NCI-H1417 treated with DMSO at 0.1 percent for 48 hours (cell line): ENCODE data around the gene GRID2.

ENCODE experiments used
- DNase-seq: peaks from one replicate; lab custom pipeline; 2025; lab: John Stamatoyannopoulos, UW

The GRID2 gene

DNA sequence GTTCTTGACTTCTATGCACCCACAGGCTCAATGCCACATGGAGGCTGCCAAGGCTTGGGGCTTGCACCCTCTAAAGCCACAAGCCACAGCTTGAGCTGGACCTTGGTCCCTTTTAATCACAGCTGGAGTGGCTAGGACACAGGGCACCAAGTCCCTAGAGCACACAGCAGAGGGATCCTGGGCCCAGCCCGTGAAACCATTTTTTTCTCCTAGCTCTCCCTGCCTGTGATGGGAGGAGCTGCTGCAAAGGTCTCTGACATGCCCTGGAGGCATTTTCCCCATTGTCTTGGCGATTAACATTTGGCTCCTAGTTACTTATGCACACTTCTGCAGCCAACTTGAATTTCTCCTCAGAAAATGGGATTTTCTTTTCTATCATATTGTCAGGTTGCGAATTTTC, 410.9 kb downstream of the GRID2 start:
- DNase-seq = no peak

GRCh38 chr4:92733231-92733630, 429.5 kb downstream of the GRID2 start:
- no peak for DNase-seq

DNA sequence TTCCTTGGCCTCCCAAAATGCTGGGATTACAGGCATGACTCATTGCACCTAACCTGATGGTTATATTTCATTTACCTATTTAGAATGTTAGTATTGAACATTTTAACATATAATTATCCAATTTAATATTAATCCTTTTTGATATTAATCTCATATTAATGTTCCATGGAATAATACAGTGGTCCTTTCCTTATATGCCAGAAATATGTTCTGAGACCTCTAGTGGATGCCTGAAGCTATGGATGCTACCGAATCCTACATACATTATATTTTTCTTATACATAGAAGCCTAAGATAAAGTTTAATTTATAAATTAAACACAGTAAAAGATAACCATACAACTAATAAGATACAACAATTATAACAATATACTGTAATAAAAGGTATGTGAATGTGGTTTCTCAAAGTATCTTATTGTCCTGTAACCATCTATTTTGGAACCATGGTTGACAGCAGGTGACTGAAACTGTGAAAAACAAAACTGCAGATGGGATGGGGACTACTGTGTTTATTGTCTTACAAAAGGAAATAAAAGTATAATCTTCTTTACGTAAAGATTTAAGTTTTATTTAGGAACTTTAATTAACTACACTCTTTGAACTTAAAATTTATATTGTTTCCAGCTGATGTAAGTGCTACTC, 431.4 kb downstream of the GRID2 start:
- DNase-seq = no peak

GRCh38 chr4:92760433-92760832, 456.7 kb downstream of the GRID2 start:
- no peak for DNase-seq

- no peak for DNase-seq
Measured at GRCh38 chr4:92776080-92776479, 472.3 kb downstream of the GRID2 start.

- DNase-seq = no peak
Measured at GRCh38 chr4:92789741-92790140, 486.0 kb downstream of the GRID2 start.

GRCh38 chr4:92791871-92792440, 488.2 kb downstream of the GRID2 start:
- DNase-seq = no peak

GRCh38 chr4:92809381-92809780, 505.6 kb downstream of the GRID2 start:
- DNase-seq = no peak

DNA sequence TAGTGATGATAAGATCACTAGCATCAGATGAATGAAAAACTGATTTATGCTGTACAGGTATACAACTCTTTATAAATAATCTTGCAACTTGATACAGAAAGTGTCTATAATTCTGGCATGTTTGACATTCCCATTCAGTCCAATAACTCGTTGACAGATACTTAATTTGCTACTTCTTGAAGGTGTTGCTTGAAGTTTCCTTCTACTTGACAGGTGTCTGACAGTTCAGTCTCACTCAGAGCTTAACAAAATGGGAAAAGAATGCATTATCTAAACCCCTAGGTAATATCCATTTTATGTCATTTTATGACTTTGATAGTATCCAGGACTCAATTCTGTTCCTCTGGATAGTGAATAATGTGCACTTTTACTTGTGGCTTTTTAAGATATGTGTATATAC, 508.9 kb downstream of the GRID2 start:
- no peak for DNase-seq

GRCh38 chr4:92814677-92815076, 510.9 kb downstream of the GRID2 start:
- DNase-seq = no peak

- no peak for DNase-seq
Measured at GRCh38 chr4:92825256-92825655, 521.5 kb downstream of the GRID2 start.

- no peak for DNase-seq
Measured at GRCh38 chr4:92825791-92826190, 522.0 kb downstream of the GRID2 start.

GRCh38 chr4:92830771-92831170, 527.0 kb downstream of the GRID2 start:
- DNase-seq = no peak

DNA sequence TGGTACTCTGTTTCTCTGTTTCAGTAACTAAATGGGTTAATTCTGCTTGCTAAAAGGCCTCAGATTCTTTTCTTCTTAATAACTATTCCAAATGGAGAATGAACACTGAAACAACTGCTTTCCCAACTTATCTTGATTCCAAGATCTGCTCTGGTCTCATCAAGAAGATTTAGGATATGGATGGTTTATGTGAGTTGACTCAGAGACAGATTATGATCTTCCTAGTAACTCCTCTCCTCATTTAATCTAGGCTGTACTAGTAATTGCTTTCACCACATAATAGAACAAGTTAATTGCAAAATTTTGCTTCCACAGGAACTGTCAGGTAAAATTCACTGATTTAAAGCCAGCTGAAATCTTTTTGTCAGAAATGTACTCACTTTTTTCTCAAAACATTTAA, 537.1 kb downstream of the GRID2 start:
- DNase-seq = no peak

DNA sequence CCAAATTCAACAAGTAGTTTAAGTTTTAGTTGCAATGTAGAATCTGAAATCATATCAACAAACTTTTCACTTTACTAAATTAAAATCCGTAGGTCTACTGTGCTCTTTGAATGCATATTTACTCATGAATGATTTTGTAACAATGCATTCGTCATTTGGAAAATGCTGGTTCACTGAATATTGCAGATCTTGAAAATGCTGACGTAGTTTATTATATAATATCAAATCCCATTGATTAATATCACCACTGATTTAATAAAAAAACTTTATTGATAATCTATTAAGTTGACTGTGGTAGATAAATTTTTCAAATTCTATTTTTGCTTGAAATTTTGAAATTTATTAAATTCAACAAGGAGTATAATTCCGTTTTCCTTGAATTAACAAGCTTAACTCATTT, 540.0 kb downstream of the GRID2 start:
- no peak for DNase-seq

DNA sequence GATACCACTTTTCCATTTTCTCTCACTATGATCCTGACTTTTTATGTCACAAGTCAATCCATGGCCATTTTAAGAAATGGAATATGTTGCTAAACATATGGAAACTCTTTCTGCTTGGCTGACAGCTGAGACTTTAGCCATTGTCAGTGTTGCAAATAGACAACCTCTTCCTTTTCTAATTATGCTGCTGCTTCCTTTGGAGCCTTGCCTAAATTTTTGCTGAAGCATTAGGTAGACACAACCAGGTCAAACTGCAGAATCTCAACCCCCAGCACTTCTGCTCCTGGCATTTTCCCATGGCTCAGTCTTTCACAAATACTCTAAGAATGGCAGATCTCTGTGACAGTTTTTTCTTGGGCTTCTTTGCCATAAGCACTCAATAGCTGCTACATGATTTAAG, 543.3 kb downstream of the GRID2 start:
- DNase-seq = no peak

- DNase-seq = no peak
Measured at GRCh38 chr4:92862509-92862908, 558.7 kb downstream of the GRID2 start.

DNA sequence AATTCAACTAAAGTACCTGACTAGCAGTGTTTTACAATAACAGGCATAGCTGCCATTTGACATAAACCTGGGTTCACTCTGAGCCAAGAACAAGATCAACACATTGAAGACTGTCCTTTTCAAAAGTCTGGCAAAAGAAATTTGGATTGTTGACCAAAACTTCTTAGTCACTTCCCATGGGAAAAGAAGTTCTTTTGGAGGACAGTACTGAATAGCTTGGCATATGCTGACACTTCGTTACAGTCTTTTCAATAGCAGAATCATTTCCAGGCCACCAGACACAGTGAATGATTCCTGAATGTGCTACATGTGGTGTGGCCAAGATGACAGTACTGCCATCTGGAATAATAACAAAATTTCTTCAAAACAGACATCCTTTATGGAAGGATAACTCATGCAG, 560.3 kb downstream of the GRID2 start:
- DNase-seq = no peak

GRCh38 chr4:92872604-92873003, 568.8 kb downstream of the GRID2 start:
- DNase-seq = no peak

DNA sequence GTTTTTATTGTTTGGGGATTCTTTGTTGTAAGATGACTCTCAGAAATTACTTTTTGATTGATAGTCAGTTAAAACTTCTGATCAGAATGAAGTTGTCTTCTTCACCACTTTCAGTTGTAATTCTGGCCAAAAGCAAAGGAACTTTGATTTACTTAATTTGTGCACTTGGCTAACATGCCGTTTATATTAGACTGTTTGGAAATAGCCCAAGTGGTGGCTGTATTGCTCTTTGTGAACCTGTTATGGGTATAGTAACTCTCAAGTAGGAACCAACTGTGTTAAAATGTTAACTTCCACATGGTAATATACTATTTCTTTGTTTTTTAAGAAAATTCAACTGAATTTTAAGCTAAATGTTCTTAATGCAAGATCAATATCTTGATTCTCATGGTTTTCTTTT, 581.9 kb downstream of the GRID2 start:
- no peak for DNase-seq

GRCh38 chr4:92952426-92952825, 648.7 kb downstream of the GRID2 start:
- DNase-seq = no peak

GRCh38 chr4:92952897-92953296, 649.1 kb downstream of the GRID2 start:
- DNase-seq = no peak

DNA sequence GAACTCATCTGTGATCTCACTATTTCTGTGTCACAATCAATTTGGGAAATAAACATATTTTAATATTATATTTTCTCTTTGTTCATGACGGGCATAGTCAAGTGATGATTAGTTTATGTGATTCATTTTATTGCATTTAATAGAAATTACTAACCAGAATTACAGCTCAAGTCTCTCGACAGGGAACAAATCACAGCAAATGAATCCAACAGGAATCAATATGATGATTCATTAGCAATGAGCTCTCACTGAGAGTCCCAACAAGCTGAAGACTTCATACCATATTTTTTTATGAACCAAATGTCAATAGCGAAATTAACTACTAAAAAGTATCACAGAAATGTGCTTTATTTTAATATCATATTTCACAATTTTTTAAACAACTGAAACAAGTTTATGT, 649.7 kb downstream of the GRID2 start:
- DNase-seq = no peak

GRCh38 chr4:92961881-92962280, 658.1 kb downstream of the GRID2 start:
- DNase-seq = no peak
